ENCODE measurements around the gene FGF19.
A peak's percentile ranks its signal among the peaks of the same experiment; 100 is the strongest.

FGF19 gene

GRCh38 chr11:69674267-69674885, 29.4 kb downstream of the FGF19 start:
- no peak for DNase-seq (ENCODE audit: low read depth)
- no peak for TF ChIP-seq CTCF (IDR thresholded peaks at IDR 0.05; ENCODE audit: control insufficient read depth, extremely low read depth, insufficient read depth)
- H3K4me3 ChIP-seq (ENCODE audit: low read depth, low read length) = peak overlapping the region; percentile 97

GRCh38 chr11:69671734-69672465, 31.9 kb downstream of the FGF19 start:
- no peak for DNase-seq (ENCODE audit: low read depth)
- H3K4me3 ChIP-seq (ENCODE audit: low read depth, low read length) = no peak overlapping the region
- no peak for TF ChIP-seq CTCF (IDR thresholded peaks at IDR 0.05; ENCODE audit: control insufficient read depth, extremely low read depth, insufficient read depth)

GRCh38 chr11:69670158-69670845, 33.5 kb downstream of the FGF19 start:
- no peak overlapping the region for H3K4me3 ChIP-seq (ENCODE audit: low read depth, low read length)
- DNase-seq (ENCODE audit: low read depth) = peak; percentile 52
- TF ChIP-seq CTCF (IDR thresholded peaks at IDR 0.05; ENCODE audit: control insufficient read depth, extremely low read depth, insufficient read depth) = peak; percentile 93

- DNase-seq (ENCODE audit: low read depth) = no peak
- TF ChIP-seq CTCF (IDR thresholded peaks at IDR 0.05; ENCODE audit: control insufficient read depth, extremely low read depth, insufficient read depth) = no peak
- H3K4me3 ChIP-seq (ENCODE audit: low read depth, low read length) = no peak overlapping the region
These were observed 34.3 kb downstream of the FGF19 start for GRCh38 chr11:69669486-69669885.

- DNase-seq (ENCODE audit: low read depth) = no peak
These were observed 35.9 kb downstream of the FGF19 start for GRCh38 chr11:69667619-69668604.

More at GRCh38 chr11:69667619-69668604, 35.9 kb downstream of the FGF19 start:
- H3K4me3 ChIP-seq (ENCODE audit: low read depth, low read length) = no peak overlapping the region
- no peak for TF ChIP-seq CTCF (IDR thresholded peaks at IDR 0.05; ENCODE audit: control insufficient read depth, extremely low read depth, insufficient read depth)

Measured in LNCaP clone FGC (cell line).